Central memory CD8-positive, alpha-beta T cell (primary cell): Measurements from ENCODE around the gene FBRSL1.
A peak's percentile ranks its signal among the peaks of the same experiment; 100 is the strongest.

Experiments
- ATAC-seq: fragments of 150-1000 bp; cut with Tn5 transposase; replicated peaks from 2 replicates; pipeline ENCODE4 v1.10.0; 2022; ENCODE audit warnings: mild to moderate bottlenecking, moderate FRiP score, moderate number of reproducible peaks; ENCODE audit not compliant: poor library complexity, severe bottlenecking; ENCODE audit errors: extremely low read depth
- DNase-seq, 2 donors: peaks; one replicate each; pipeline ENCODE4 v3.0.0; 2021; ENCODE audit warnings: low spot score in 2 of 2
- H3K27ac Mint-ChIP-seq: one replicate; pipeline ENCODE4 v1.8.0; 2022; ENCODE audit warnings: low read depth, mild to moderate bottlenecking, moderate library complexity, mixed read lengths
- H3K27me3 Mint-ChIP-seq: one replicate; pipeline ENCODE4 v1.8.0; 2022; ENCODE audit warnings: mixed read lengths
- H3K36me3 Mint-ChIP-seq: one replicate; pipeline ENCODE4 v1.8.0; 2022; ENCODE audit warnings: mild to moderate bottlenecking, moderate library complexity, mixed read lengths; ENCODE audit not compliant: insufficient read depth
- H3K4me1 Mint-ChIP-seq: one replicate; pipeline ENCODE4 v1.8.0; 2022; ENCODE audit warnings: mixed read lengths
- H3K4me3 Mint-ChIP-seq: one replicate; pipeline ENCODE4 v1.8.0; 2022; ENCODE audit warnings: mild to moderate bottlenecking, moderate library complexity, mixed read lengths
- H3K9me3 Mint-ChIP-seq: one replicate; pipeline ENCODE4 v1.8.0; 2022; ENCODE audit warnings: mixed read lengths

The FBRSL1 gene

DNA sequence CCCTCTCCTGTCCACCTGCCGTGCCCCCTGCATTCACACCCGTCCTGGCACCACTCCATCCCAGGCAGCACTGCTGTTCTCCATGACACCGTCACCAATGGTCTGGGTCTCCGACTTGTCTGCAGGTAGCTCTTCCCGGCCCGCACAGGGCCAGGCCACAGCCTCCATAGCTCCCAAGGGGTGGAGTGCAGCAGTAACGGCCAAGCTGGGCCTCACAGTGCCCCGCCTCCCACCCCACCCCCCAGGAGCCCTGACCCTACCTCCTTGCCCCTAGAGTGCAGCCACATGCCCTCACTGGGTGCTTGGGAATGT, 12.9 kb downstream of the FBRSL1 start:
- ATAC-seq (no peak), DNase-seq (no peak)
- Mint-ChIP-seq H3K27ac (peak overlapping the region; percentile 80), H3K4me1 (peaks cover 61% of the 10 kb centered on the region), H3K27me3 (no peaks in the 10 kb centered on the region), H3K4me3 (no peak overlapping the region), H3K36me3 (peaks cover 20% of the 10 kb centered on the region), H3K9me3 (no peaks in the 10 kb centered on the region)

DNA sequence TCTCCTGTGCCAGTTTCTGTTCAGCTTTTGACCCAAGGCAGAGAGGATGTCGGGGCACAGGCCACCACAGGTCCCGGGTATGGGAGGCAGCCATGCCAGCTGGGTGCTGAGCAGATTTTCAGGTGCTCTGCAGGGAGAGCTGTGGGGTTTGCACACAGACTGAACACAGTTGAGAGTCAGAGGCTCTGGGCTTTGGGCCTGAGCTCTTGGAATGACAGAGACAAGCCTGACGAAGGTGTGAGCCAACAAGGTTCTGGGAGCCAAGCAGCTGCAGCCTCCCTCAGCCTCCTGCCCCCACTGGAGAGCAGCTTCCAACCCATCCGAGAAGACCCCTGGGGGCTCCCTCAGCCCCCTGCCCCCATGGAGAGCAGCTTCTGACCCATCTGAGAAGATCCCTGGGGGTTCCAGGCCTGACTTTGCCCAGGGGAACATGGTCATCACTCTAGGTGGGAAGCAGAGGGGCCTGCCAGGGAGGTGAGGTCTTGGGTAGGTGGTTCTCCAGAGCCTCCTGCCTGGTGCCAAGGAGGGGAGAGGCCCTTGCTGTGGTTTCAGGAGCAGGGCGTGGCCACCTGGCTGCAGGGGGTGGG, 13.8 kb downstream of the FBRSL1 start:
- Mint-ChIP-seq H3K9me3 (no peaks in the 10 kb centered on the region), H3K4me3 (peak overlapping the region; percentile 28), H3K27me3 (no peaks in the 10 kb centered on the region), H3K27ac (peak overlapping the region; percentile 80), H3K4me1 (peaks cover 61% of the 10 kb centered on the region), H3K36me3 (peaks cover 20% of the 10 kb centered on the region)
- DNase-seq (no peak), ATAC-seq (no peak)

DNA sequence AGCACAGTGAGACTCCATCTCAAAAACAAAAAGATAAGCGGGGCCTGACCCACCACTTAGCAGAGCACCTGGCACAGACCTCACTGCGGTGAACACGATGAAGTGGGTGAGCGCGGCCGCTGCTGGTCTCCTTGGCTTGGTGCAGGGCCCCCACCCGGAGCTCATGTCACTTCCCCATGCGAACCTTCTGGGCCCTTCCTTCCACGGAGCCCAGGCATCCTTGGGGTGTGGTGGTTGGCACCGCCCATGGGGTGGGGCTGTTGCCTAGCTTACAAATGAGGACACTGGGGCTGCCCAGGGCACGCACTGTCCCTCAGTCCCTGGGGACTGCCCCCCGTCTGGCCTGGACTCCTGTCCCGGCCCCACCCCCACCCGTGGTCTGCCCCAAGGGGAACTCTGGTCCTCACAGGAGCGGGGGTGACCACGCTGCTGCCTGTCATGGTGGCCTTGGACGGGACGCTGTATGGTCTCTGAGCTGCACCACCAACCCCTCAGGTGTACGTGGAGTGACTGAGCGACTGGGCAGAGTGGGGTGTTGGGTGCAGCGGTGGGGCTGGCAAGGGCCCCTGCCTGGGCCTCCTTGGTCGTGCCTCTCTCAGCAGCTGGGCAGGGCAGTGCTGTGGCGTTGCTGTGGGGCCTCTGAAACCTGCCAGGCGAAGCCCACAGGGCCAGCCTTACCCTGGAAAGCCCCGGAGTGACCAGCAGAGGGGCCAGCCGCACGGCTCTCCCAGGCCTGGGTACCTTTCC, 15.3 kb downstream of the FBRSL1 start:
- Mint-ChIP-seq H3K27ac (peak overlapping the region; percentile 62), H3K4me1 (peaks cover 53% of the 10 kb centered on the region), H3K4me3 (peak overlapping the region; percentile 56), H3K36me3 (peaks cover 18% of the 10 kb centered on the region), H3K9me3 (no peaks in the 10 kb centered on the region), H3K27me3 (no peaks in the 10 kb centered on the region)
- no peak for ATAC-seq
- DNase-seq = no peak

DNA sequence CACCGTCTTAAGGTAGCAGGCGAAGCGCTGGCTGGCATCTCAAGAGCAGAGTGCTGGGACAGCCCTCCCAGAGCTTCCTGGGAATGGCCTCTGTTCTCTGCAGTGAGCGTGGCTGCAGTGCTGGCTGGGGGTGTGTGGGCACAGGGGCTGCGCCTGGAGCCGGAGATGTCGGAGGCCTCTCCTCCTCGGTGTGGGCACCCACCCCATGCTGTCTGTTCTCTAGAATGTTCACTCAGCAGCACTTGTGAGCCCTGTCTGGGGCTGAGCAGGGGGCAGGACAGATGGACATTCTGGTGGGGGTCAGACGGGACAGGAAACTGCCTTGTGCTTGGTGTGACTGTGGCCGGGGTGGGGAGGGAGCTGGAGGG, 15.9 kb downstream of the FBRSL1 start:
- H3K36me3 Mint-ChIP-seq = peaks cover 16% of the 10 kb centered on the region
- ATAC-seq = no peak
- peaks cover 47% of the 10 kb centered on the region for H3K4me1 Mint-ChIP-seq
- H3K27ac Mint-ChIP-seq = peak overlapping the region; percentile 62
- H3K27me3 Mint-ChIP-seq = no peaks in the 10 kb centered on the region
- peak overlapping the region; percentile 56 for H3K4me3 Mint-ChIP-seq
- H3K9me3 Mint-ChIP-seq = no peaks in the 10 kb centered on the region
- no peak for DNase-seq

DNA sequence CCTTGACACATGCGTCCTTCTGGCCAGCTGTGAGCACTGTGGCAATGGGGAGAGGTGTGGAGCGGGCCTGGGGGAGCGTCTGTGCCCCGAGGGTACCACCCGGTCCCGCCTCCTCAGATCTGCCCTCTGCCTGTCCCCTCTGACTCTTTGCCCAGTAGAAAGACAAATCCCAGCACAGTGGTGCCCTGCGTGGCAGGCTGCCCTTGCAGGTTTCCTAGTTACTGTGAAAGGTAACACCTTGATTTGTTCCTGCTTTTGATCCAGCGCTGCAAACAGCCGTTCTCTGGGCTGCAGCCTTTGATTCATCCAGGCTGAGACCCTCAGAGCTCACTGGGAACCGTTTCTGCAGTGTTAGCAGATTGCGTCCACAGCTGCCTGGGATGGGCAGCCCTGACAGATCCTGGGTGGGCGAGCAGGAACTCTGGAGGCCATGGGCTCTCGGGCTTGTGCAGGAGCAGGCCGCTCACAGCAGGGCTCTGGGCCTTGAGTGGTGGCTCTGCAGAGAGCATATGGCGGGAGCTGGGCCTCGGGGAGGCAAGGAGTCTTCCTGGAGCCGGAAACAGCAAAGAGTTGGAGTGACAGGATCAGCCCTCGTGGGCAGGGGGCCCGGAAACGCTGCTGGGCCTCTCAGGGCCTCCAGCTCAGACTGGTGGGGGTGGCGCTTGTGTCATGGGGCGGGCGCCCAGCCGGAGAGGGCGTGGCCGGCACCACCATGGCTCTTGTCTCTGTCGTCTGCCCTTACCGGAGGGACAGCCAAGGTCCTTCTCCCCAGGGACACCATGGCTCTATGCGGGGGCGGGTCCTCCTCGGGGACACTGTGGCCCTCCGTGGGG, 16.6 kb downstream of the FBRSL1 start:
- peaks cover 43% of the 10 kb centered on the region for H3K4me1 Mint-ChIP-seq
- DNase-seq (no peak), ATAC-seq (peak; percentile 60)
- H3K27ac Mint-ChIP-seq = peak overlapping the region; percentile 41
- H3K27me3 Mint-ChIP-seq = no peaks in the 10 kb centered on the region
- H3K9me3 Mint-ChIP-seq = no peaks in the 10 kb centered on the region
- H3K4me3 Mint-ChIP-seq = peak overlapping the region; percentile 56
- H3K36me3 Mint-ChIP-seq = peaks cover 16% of the 10 kb centered on the region

DNA sequence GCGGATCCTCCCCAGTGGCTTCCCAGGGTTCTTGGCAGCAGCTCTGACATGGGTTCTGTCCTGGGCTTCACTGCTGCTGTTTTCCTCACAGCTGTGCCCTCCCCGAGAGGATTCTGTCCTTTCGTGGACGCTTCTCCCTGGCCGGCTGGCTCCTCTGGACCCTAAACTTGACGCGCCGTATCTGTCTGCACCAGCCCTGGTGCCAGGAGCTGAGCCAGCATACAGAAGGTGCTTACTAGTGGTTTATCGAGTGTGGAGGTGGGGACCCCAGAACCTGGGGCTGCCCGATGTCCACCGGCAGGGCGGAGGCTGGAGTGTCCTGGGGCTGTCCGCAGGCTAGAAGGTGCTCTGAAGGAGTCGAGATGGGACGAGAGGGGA, 17.2 kb downstream of the FBRSL1 start:
- Mint-ChIP-seq H3K4me1 (peaks cover 37% of the 10 kb centered on the region), H3K9me3 (no peaks in the 10 kb centered on the region), H3K36me3 (peaks cover 13% of the 10 kb centered on the region), H3K4me3 (peak overlapping the region; percentile 56), H3K27me3 (no peaks in the 10 kb centered on the region), H3K27ac (peak overlapping the region; percentile 41)
- DNase-seq (no peak), ATAC-seq (no peak)

- ATAC-seq (no peak), DNase-seq (no peak)
- H3K4me3 Mint-ChIP-seq = peak overlapping the region; percentile 25
- peaks cover 33% of the 10 kb centered on the region for H3K4me1 Mint-ChIP-seq
- no peaks in the 10 kb centered on the region for H3K9me3 Mint-ChIP-seq
- peak overlapping the region; percentile 41 for H3K27ac Mint-ChIP-seq
- H3K27me3 Mint-ChIP-seq = no peaks in the 10 kb centered on the region
- peaks cover 13% of the 10 kb centered on the region for H3K36me3 Mint-ChIP-seq
Measured at GRCh38 chr12:132507656-132508490, 17.9 kb downstream of the FBRSL1 start.

- peaks cover 33% of the 10 kb centered on the region for H3K4me1 Mint-ChIP-seq
- no peak overlapping the region for H3K27ac Mint-ChIP-seq
- H3K9me3 Mint-ChIP-seq = no peaks in the 10 kb centered on the region
- peaks cover 16% of the 10 kb centered on the region for H3K36me3 Mint-ChIP-seq
- ATAC-seq = no peak
- H3K27me3 Mint-ChIP-seq = no peaks in the 10 kb centered on the region
- DNase-seq = no peak
- no peak overlapping the region for H3K4me3 Mint-ChIP-seq
Measured at GRCh38 chr12:132508491-132508740, 18.5 kb downstream of the FBRSL1 start.

- H3K4me1 Mint-ChIP-seq = peaks cover 27% of the 10 kb centered on the region
- H3K27me3 Mint-ChIP-seq = no peaks in the 10 kb centered on the region
- no peak for ATAC-seq
- H3K4me3 Mint-ChIP-seq = no peak overlapping the region
- H3K36me3 Mint-ChIP-seq = peaks cover 20% of the 10 kb centered on the region
- H3K27ac Mint-ChIP-seq = no peak overlapping the region
- H3K9me3 Mint-ChIP-seq = no peaks in the 10 kb centered on the region
- no peak for DNase-seq
Measured at GRCh38 chr12:132508860-132509732, 19.1 kb downstream of the FBRSL1 start.

DNA sequence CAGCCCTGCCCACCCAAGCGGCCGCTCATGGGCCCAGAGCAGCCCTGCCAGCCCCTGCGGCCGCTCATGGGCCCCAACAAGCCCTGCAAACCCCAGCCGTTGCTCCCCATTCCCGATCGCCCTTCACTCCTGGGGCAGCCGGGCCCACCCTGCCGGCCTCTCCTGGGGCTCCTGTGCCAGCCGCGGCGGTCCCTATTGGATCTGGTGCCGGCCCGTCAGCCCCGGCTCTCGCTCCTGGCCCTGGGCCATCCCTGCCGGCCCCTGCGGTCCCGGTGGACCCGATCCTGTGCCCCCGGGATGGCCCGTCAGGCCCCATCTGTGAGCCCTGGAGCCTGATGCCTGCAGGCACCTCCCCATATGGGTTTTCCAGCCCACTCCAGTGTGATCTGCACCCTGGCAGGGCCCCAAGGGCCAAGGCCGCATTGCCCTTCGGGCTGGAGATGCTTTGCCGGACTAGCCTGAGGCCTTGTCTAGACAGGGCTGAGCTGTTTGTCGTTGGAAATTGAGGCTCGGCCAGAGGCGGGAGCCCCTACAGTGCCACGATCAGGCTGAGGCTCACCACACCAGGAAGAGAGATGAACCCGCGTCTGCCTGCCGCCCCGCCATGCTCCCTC, 20.3 kb downstream of the FBRSL1 start:
- ATAC-seq (no peak), DNase-seq (no peak)
- Mint-ChIP-seq H3K27ac (no peak overlapping the region), H3K4me3 (no peak overlapping the region), H3K9me3 (no peaks in the 10 kb centered on the region), H3K4me1 (peaks cover 24% of the 10 kb centered on the region), H3K36me3 (peaks cover 19% of the 10 kb centered on the region), H3K27me3 (no peaks in the 10 kb centered on the region)

DNA sequence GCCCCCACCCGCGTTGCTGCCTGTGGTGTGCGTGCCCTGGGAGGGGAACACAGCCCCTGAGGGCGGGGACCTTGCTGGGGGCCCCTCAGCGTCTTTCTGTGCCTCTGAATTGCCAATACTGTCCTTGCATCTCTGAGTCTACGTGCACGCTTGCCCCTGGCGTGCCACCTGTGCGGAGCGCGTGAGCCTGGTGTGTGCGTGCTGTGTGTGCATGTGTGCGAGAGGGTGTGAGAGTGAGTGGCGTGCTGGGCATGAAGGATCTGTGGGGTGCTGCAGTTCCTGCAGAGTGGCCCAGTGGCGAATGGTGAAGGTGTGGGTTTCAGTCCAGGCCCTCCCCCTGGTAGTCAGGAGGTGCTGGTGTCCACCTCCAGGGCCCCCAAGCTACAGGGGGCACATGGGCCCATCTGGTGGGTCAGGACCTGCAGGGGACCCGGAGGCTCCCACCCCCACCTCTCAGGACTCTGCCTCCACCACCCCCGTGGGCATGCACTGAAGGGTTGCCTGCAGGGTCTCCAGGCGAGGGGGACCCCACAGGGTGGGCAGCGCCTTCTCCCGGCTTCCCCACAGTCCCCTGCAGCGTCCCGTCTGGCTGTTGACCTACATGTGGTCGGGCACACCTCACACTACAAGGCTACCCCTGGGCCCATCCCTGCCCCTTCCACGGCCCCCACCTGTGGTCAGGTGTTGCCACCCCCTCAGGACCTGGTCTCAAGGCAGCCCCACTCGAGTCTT, 21.0 kb downstream of the FBRSL1 start:
- Mint-ChIP-seq H3K9me3 (no peaks in the 10 kb centered on the region), H3K4me3 (no peak overlapping the region), H3K36me3 (peaks cover 17% of the 10 kb centered on the region), H3K27me3 (no peaks in the 10 kb centered on the region), H3K27ac (no peak overlapping the region), H3K4me1 (peaks cover 17% of the 10 kb centered on the region)
- DNase-seq (no peak), ATAC-seq (no peak)
